HEK293 (cell line): ENCODE results near the gene PALM.

Source experiments
- CTCF ChIA-PET: fragments of 350-600 bp; formaldehyde crosslinking; extraction: SDS; loops from one replicate; lab custom pipeline; 2021; ENCODE audit warnings: antibody characterized with exemption; lab: Yijun Ruan, JAX
- POLR2A ChIA-PET: fragments of 300-600 bp; formaldehyde crosslinking; extraction: SDS; loops from one replicate; lab custom pipeline; 2020; ENCODE audit warnings: antibody characterized with exemption, inconsistent platforms; lab: Yijun Ruan, JAX
- H3K27ac ChIP-seq: fragments of 200-500 bp; sonication (Bioruptor generic); 2 replicates; pipeline ENCODE4 v1.5.1; 2014; ENCODE audit warnings: low read depth, low read length, control low read depth, inconsistent platforms; ENCODE audit errors: extremely low read depth
- H3K36me3 ChIP-seq, 2 experiments: fragments of 200-500 bp in 1 of 2; sonication (Bioruptor generic) in 1 of 2; 1 replicate in 1 of 2; 2 replicates in 1 of 2; pipeline ENCODE4 v1.5.1; 2014 to 2017; ENCODE audit warnings: inconsistent platforms in 2 of 2, low read length in 2 of 2; ENCODE audit not compliant: control insufficient read depth in 2 of 2, insufficient read depth in 1 of 2
- H3K4me1 ChIP-seq: fragments of 200-500 bp; sonication (Bioruptor generic); 2 replicates; pipeline ENCODE4 v1.5.1; 2014; ENCODE audit warnings: mild to moderate bottlenecking, low read length, inconsistent platforms; ENCODE audit not compliant: control insufficient read depth, insufficient read depth
- H3K4me3 ChIP-seq: 2 replicates; pipeline ENCODE4 v1.5.1; 2011; ENCODE audit warnings: low read depth, mild to moderate bottlenecking, control low read depth, low read length, moderate library complexity
- H3K9me3 ChIP-seq: fragments of 200-500 bp; sonication (Bioruptor generic); 2 replicates; pipeline ENCODE4 v1.5.1; 2014; ENCODE audit warnings: low read depth, low read length, inconsistent platforms; ENCODE audit not compliant: control insufficient read depth, insufficient read depth
- KLF10 ChIP-seq: fragments of 450-650 bp; IDR thresholded peaks from 2 replicates; pipeline ENCODE4 v1.5.1; 2018; ENCODE audit warnings: missing biosample characterization, mild to moderate bottlenecking, missing genetic modification characterization
- KLF16 ChIP-seq: fragments of 450-650 bp; formaldehyde crosslinking; IDR thresholded peaks from 2 replicates; pipeline ENCODE4 v1.5.1; 2017; ENCODE audit warnings: missing biosample characterization, missing genetic modification characterization
- KLF9 ChIP-seq: fragments of 450-650 bp; formaldehyde crosslinking; IDR thresholded peaks from 2 replicates; pipeline ENCODE4 v1.5.1; 2016; ENCODE audit warnings: missing biosample characterization, missing genetic modification characterization, low read depth
- PATZ1 ChIP-seq: fragments of 450-650 bp; formaldehyde crosslinking; IDR thresholded peaks from 2 replicates; pipeline ENCODE4 v1.5.1; 2016; ENCODE audit warnings: missing biosample characterization, missing genetic modification characterization
- SCRT1 ChIP-seq: fragments of 450-650 bp; formaldehyde crosslinking; IDR thresholded peaks from 2 replicates; pipeline ENCODE4 v1.5.1; 2016; ENCODE audit warnings: missing biosample characterization, missing genetic modification characterization, borderline replicate concordance
- SCRT2 ChIP-seq: fragments of 450-650 bp; formaldehyde crosslinking; IDR thresholded peaks from 2 replicates; pipeline ENCODE4 v1.5.1; 2016; ENCODE audit warnings: missing biosample characterization, missing genetic modification characterization
- TRIM28 ChIP-seq: IDR thresholded peaks from 2 replicates; pipeline ENCODE4 v1.6.1; 2011; ENCODE audit warnings: low read length, control low read depth, borderline replicate concordance
- YY1 ChIP-seq: fragments of 450-650 bp; formaldehyde crosslinking; IDR thresholded peaks from 2 replicates; pipeline ENCODE4 v1.5.1; 2018; ENCODE audit warnings: missing biosample characterization, missing genetic modification characterization
- ZBTB1 ChIP-seq: fragments of 450-650 bp; formaldehyde crosslinking; IDR thresholded peaks from 2 replicates; pipeline ENCODE4 v1.5.1; 2016; ENCODE audit warnings: missing biosample characterization, missing genetic modification characterization
- ZBTB17 ChIP-seq: fragments of 450-650 bp; formaldehyde crosslinking; IDR thresholded peaks from 2 replicates; pipeline ENCODE4 v1.5.1; 2016; ENCODE audit warnings: missing biosample characterization, missing genetic modification characterization
- ZBTB20 ChIP-seq: fragments of 450-650 bp; formaldehyde crosslinking; IDR thresholded peaks from 2 replicates; pipeline ENCODE4 v1.5.1; 2016; ENCODE audit warnings: missing biosample characterization, missing genetic modification characterization
- ZBTB7A ChIP-seq: fragments of 450-650 bp; formaldehyde crosslinking; IDR thresholded peaks from 2 replicates; pipeline ENCODE4 v1.5.1; 2016; ENCODE audit warnings: low read depth, missing biosample characterization, missing genetic modification characterization
- ZNF10 ChIP-seq: fragments of 450-650 bp; formaldehyde crosslinking; IDR thresholded peaks from 2 replicates; pipeline ENCODE4 v1.5.1; 2017; ENCODE audit warnings: missing biosample characterization, missing genetic modification characterization
- ZNF114 ChIP-seq: fragments of 450-650 bp; formaldehyde crosslinking; IDR thresholded peaks from 2 replicates; pipeline ENCODE4 v1.5.0; 2017; ENCODE audit warnings: missing biosample characterization, missing genetic modification characterization
- ZNF133 ChIP-seq: fragments of 450-650 bp; formaldehyde crosslinking; IDR thresholded peaks from 2 replicates; pipeline ENCODE4 v1.5.1; 2016; ENCODE audit warnings: missing biosample characterization, missing genetic modification characterization
- ZNF146 ChIP-seq: fragments of 450-650 bp; formaldehyde crosslinking; IDR thresholded peaks from 2 replicates; pipeline ENCODE4 v1.5.1; 2016; ENCODE audit warnings: missing biosample characterization, missing genetic modification characterization
- ZNF19 ChIP-seq: fragments of 450-650 bp; formaldehyde crosslinking; IDR thresholded peaks from 2 replicates; pipeline ENCODE4; 2016; ENCODE audit warnings: missing biosample characterization, missing genetic modification characterization, low read depth
- ZNF23 ChIP-seq: fragments of 450-650 bp; formaldehyde crosslinking; IDR thresholded peaks from 2 replicates; pipeline ENCODE4 v1.5.1; 2016; ENCODE audit warnings: missing biosample characterization, missing genetic modification characterization, borderline replicate concordance
- ZNF239 ChIP-seq: fragments of 450-650 bp; formaldehyde crosslinking; IDR thresholded peaks from 2 replicates; pipeline ENCODE4 v1.5.1; 2016; ENCODE audit warnings: missing biosample characterization, missing genetic modification characterization
- ZNF266 ChIP-seq: fragments of 450-650 bp; formaldehyde crosslinking; IDR thresholded peaks from 2 replicates; pipeline ENCODE4 v1.5.1; 2016; ENCODE audit warnings: missing biosample characterization, missing genetic modification characterization, low read depth
- ZNF311 ChIP-seq: fragments of 450-650 bp; formaldehyde crosslinking; IDR thresholded peaks from 2 replicates; pipeline ENCODE4 v1.5.1; 2017; ENCODE audit warnings: missing biosample characterization, missing genetic modification characterization, borderline replicate concordance
- ZNF37A ChIP-seq: fragments of 450-650 bp; IDR thresholded peaks from 2 replicates; pipeline ENCODE4 v1.5.1; 2018; ENCODE audit warnings: missing biosample characterization, missing genetic modification characterization
- ZNF398 ChIP-seq: fragments of 450-650 bp; formaldehyde crosslinking; IDR thresholded peaks from 2 replicates; pipeline ENCODE4 v1.5.1; 2017; ENCODE audit warnings: missing biosample characterization, missing genetic modification characterization
- ZNF404 ChIP-seq: fragments of 450-650 bp; formaldehyde crosslinking; IDR thresholded peaks from 2 replicates; pipeline ENCODE4 v1.5.1; 2017; ENCODE audit warnings: missing biosample characterization, missing genetic modification characterization
- ZNF416 ChIP-seq: fragments of 450-650 bp; formaldehyde crosslinking; IDR thresholded peaks from 2 replicates; pipeline ENCODE4 v1.5.1; 2016; ENCODE audit warnings: missing biosample characterization, missing genetic modification characterization
- ZNF473 ChIP-seq: fragments of 450-650 bp; formaldehyde crosslinking; IDR thresholded peaks from 2 replicates; pipeline ENCODE4 v1.5.1; 2017; ENCODE audit warnings: missing biosample characterization, missing genetic modification characterization
- ZNF560 ChIP-seq: fragments of 450-650 bp; formaldehyde crosslinking; IDR thresholded peaks from 2 replicates; pipeline ENCODE4 v1.5.1; 2017; ENCODE audit warnings: missing biosample characterization, missing genetic modification characterization, borderline replicate concordance
- ZNF629 ChIP-seq: fragments of 450-650 bp; formaldehyde crosslinking; IDR thresholded peaks from 2 replicates; pipeline ENCODE4 v1.5.1; 2017; ENCODE audit warnings: missing biosample characterization, missing genetic modification characterization
- ZNF837 ChIP-seq: fragments of 450-650 bp; formaldehyde crosslinking; IDR thresholded peaks from 2 replicates; pipeline ENCODE4 v1.5.1; 2016; ENCODE audit warnings: missing biosample characterization, missing genetic modification characterization
- ZSCAN23 ChIP-seq: fragments of 450-650 bp; formaldehyde crosslinking; IDR thresholded peaks from 2 replicates; pipeline ENCODE4 v1.5.1; 2016; ENCODE audit warnings: missing biosample characterization, missing genetic modification characterization

Gene PALM

GRCh38 chr19:688992-689391 is 19.7 kb upstream of the PALM start:
- no peak overlapping the region for H3K4me3 ChIP-seq
- no peaks in the 10 kb centered on the region for H3K36me3 ChIP-seq
- H3K9me3 ChIP-seq: no peaks in the 10 kb centered on the region
- ChIA-PET CTCF (no interaction called here), POLR2A (no interaction called here)
- H3K4me1 ChIP-seq: no peaks in the 10 kb centered on the region
- no peak overlapping the region for H3K27ac ChIP-seq
- TF ChIP-seq ZNF10 (tag by site-specific recombination) (peak; percentile 99), KLF9 (tag by site-specific recombination) (no peak)

- ChIA-PET POLR2A (no interaction called here), CTCF (interaction anchor here (0.6 to 1.0 kb wide), 2 partner anchors 9 to 18 kb away, joined by 3 read pairs; no protein-coding TSS in a partner anchor)
- Histone ChIP-seq H3K27ac (no peak overlapping the region), H3K4me1 (no peaks in the 10 kb centered on the region), H3K9me3 (no peaks in the 10 kb centered on the region), H3K4me3 (no peak overlapping the region), H3K36me3 (no peaks in the 10 kb centered on the region)
- TF ChIP-seq ZBTB20 (tag by site-specific recombination) (no peak), ZNF37A (tag by site-specific recombination) (no peak), TRIM28 (no peak), KLF9 (tag by site-specific recombination) (no peak), ZNF473 (tag by site-specific recombination) (no peak), ZNF266 (tag by site-specific recombination) (no peak), ZSCAN23 (tag by site-specific recombination) (no peak), ZNF629 (tag by site-specific recombination) (no peak), ZBTB17 (tag by site-specific recombination) (no peak), ZNF19 (tag by site-specific recombination) (no peak), ZBTB1 (tag by site-specific recombination) (no peak), ZNF311 (no peak), ZNF416 (tag by site-specific recombination) (no peak)
Observed at GRCh38 chr19:690203-690602, 18.5 kb upstream of the PALM start.

- Histone ChIP-seq H3K9me3 (no peaks in the 10 kb centered on the region), H3K36me3 (no peaks in the 10 kb centered on the region), H3K27ac (no peak overlapping the region), H3K4me3 (no peak overlapping the region), H3K4me1 (no peaks in the 10 kb centered on the region)
- CTCF ChIA-PET: no interaction called here
- POLR2A ChIA-PET: no interaction called here
- no peak for TF ChIP-seq ZSCAN23 (tag by site-specific recombination)
- no peak for TF ChIP-seq ZNF404 (tag by site-specific recombination)
- TF ChIP-seq ZNF114 (tag by site-specific recombination): no peak
- TF ChIP-seq ZNF23 (tag by site-specific recombination): no peak
- TF ChIP-seq SCRT2 (tag by site-specific recombination): peak; percentile 92
- no peak for TF ChIP-seq ZNF239 (tag by site-specific recombination)
- no peak for TF ChIP-seq KLF10 (tag by site-specific recombination)
- TF ChIP-seq KLF16 (tag by site-specific recombination): no peak
- no peak for TF ChIP-seq ZBTB7A (tag by site-specific recombination)
- no peak for TF ChIP-seq ZNF146 (tag by site-specific recombination)
- TF ChIP-seq ZNF837 (tag by site-specific recombination): no peak
- no peak for TF ChIP-seq ZNF398 (tag by site-specific recombination)
- TF ChIP-seq ZNF560 (tag by site-specific recombination): no peak
- no peak for TF ChIP-seq PATZ1 (tag by site-specific recombination)
- no peak for TF ChIP-seq ZNF133 (tag by site-specific recombination)
- TF ChIP-seq SCRT1 (tag by site-specific recombination): peak; percentile 98
- no peak for TF ChIP-seq YY1 (tag by site-specific recombination)
Observed at GRCh38 chr19:694481-695351, 14.0 kb upstream of the PALM start.
